ENCODE measurements around the gene METTL15.

- TF ChIP-seq CTCF (conservative IDR thresholded peaks at IDR 0.05; ENCODE audit: low read length): no peak
- TF ChIP-seq EZH2phosphoT487 (IDR thresholded peaks at IDR 0.05; ENCODE audit: borderline replicate concordance, low read depth, low read length): no peak
Measured at GRCh38 chr11:28195449-28195848, 87.3 kb downstream of the METTL15 start.
